Omental fat pad (tissue), 4 donors: ENCODE measurements around the gene ADAM11. TPM values are rescaled to one million over a fixed set of nuclear protein-coding genes. Genes with fewer than 3 reads are reported as not detected.

Experiments
- ATAC-seq: fragments of 150-250 bp; one replicate; pipeline ENCODE4 v1.9.1; 2016; ENCODE audit warnings: mild to moderate bottlenecking, moderate library complexity; ENCODE audit not compliant: low FRiP score
- DNase-seq: peaks from one replicate; pipeline ENCODE4 v3.0.0-alpha.2; 2019; ENCODE audit warnings: low spot score
- CTCF ChIP-seq, 3 donors: fragments of 450-650 bp; IDR thresholded peaks; one replicate each; pipeline ENCODE4 v1.5.1; 2016 to 2017; ENCODE audit warnings: antibody characterized with exemption in 3 of 3, mild to moderate bottlenecking in 3 of 3, moderate library complexity in 2 of 3
- total RNA-seq, 4 donors: library from RNA; depleted of rRNA; stranded (reverse); fragments of >200 nt; gene quantifications; one replicate each; pipeline ENCODE4 v1.1.0, GENCODE V29; 2016

Gene ADAM11
- total RNA-seq, 4 donors from 2014 or later: 0.19 to 0.72 (median 0.50) TPM

DNA sequence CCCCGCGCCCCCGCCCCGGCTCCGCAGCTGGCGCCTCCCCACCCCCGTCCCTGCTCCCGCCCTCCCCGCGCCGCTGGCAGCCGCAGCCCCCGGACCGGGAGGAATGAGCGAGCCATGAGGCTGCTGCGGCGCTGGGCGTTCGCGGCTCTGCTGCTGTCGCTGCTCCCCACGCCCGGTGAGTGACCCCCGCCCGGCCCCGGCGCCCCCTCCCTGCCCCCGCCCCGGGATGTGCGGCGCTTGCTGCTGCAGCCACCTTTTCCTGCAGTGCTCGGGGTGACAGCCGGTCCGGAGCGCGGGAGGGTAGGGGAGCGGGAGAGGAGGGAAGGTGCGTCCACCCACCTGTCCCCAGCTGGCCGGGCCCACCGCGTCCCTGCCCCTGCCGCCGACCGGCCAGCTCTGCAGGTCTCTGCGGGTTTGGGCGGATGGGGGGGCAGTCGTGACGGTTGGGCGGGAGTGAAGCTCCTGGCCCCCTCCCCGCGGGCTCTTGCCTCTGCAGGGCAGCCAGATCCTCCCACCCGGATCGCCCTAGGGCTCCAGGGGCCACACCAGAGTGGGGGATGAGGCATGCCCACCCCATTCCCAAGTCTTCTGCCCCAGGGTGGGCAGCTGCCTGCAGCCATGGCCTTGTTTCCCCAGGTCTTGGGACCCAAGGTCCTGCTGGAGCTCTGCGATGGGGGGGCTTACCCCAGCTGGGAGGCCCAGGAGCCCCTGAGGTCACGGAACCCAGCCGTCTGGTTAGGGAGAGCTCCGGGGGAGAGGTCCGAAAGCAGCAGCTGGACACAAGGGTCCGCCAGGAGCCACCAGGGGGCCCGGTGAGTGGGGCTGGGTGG, 513 bp downstream of the ADAM11 start:
- DNase-seq: no peak
- peak; percentile 38 for ATAC-seq
- TF ChIP-seq CTCF (IDR thresholded peaks at IDR 0.05): no peak

GRCh38 chr17:44759916-44760243, 1.1 kb downstream of the ADAM11 start:
- DNase-seq: no peak
- no peak for ATAC-seq

DNA sequence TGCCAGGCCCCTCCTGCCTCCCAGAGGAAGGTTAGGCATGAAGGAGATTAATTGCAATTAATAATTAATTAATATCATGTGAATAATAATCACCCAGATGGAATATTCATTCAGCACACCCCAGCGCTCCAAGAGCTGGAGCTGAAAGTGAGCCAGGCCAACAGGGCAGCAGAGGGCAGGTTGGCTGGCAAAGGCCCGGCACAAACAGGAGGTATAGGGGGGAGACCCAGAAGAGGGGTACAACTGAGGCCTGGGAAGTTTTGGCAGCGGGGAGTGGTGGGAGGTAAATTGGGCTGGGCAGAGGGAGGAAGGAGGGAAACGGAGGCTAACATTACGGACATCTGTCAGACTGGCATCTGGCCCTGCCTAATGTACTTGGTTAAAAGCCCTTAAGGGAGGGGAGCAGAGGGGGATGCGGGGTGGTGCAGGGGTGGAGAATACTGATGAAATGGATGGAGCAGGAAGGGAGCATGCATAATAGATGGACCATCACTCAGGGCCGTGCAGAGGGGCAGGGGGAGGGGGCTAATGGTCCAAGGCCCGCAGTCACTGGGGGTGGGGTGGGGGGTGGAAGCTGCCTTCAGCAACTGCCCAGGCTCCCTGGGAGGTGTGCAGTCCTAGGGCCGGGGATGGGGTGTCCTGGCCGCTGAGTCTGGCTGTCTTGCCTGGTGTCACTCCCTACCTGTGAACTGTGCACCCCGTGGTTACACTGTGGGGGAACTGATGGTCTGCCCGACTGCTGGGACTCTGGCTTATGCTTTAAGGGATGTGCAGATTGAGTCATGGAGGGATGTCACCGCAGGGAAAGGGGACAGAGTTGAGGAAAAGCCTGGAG, 1.9 kb downstream of the ADAM11 start:
- no peak for DNase-seq
- TF ChIP-seq CTCF (IDR thresholded peaks at IDR 0.05): no peak
- ATAC-seq: no peak

More at GRCh38 chr17:44759916-44760243, 1.1 kb downstream of the ADAM11 start:
- no peak for TF ChIP-seq CTCF (IDR thresholded peaks at IDR 0.05)

DNA sequence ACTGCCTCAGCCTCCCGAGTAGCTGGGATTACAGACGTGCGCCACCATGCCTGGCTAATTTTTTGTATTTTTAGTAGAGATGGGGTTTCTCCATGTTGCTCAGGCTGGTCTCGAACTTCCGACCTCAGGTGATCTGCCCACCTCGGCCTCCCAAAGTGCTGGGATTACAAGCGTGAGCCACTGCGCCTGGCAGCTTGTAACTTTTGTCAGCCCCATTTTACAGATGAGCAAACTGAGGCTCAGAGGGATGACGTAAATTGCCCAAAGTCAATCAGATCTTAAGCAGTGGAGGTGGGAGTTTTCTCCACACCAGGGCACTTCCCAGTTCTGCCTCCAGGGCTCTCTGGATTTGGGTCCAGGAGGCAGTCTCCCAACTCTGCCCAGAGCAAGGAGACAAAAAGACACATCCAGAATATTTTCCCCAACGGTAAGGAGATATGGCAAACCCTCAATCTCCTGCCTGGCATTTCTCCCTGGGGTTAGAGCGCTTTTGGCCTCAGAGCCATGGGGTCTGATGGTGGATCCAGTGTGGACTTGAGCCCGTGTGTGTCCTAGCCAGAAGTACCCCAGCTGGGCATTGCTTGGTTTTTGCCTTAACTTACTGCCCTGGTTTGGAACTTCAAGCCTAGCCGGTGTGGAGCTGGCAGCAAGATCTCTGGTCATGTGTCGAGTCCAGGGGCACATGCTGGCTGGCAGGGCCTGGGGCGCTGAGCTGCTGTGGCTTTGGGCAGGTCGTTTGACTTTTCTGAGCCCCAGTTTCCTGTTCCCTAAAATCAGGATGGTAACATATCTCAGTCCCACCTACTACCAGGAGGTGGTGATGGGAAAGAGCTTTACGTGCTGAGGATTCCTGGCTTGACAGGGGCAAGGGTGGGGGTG, 3.4 kb downstream of the ADAM11 start:
- no peak for DNase-seq
- no peak for ATAC-seq
- no peak for TF ChIP-seq CTCF (IDR thresholded peaks at IDR 0.05)

DNA sequence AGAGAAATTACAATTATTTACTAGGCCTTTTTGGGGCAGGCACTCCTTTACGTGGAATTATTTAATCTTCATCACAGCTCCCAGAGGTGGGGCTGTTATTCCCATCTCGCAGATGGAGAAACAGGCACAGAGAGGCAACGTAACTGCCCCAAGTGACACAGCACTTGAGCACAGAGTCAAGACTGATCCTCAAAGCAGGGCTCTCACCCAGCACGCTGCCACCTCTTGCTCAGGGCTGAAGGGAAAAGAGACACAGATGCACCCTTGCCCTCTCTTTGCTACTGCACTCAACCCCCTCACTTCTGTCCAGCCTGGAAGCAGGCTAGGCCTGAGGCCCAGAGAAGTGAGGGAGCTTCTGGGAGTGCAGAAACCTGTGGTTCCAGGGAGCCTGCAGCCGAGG, 4.4 kb downstream of the ADAM11 start:
- no peak for DNase-seq
- no peak for ATAC-seq

More for the DNA sequence above, 4.4 kb downstream of the ADAM11 start:
- TF ChIP-seq CTCF (IDR thresholded peaks at IDR 0.05): no peak
